ENCODE measurements around the gene CSRNP2. TPM values are rescaled to one million over a fixed set of nuclear protein-coding genes. Genes with fewer than 3 reads are reported as not detected.

Gene CSRNP2
- total RNA-seq, 4 donors from 2014 or later = 19.1 to 35.0 (median 28.3) TPM

- Histone ChIP-seq H3K27ac (no peak overlapping the region), H3K27me3 (no peaks in the 10 kb centered on the region), H3K4me1 (peaks cover 0 to 58% (median 19%) of the 10 kb centered on the region in 3 donors), H3K36me3 (peaks cover 0 to 42% of the 10 kb centered on the region in 2 donors), H3K4me3 (no peak overlapping the region), H3K9me3 (no peaks in the 10 kb centered on the region)
- 80 to 100% methylated on average over 1 to 4 of the region's 5 CpGs for WGBS, 2 donors (ENCODE audit: low coverage in 1 of 2)
- ATAC-seq = no peak
- TF ChIP-seq CTCF (IDR thresholded peaks at IDR 0.05) = no peak
- no peak for TF ChIP-seq EP300 (IDR thresholded peaks at IDR 0.05)
- no peak for TF ChIP-seq POLR2A (IDR thresholded peaks at IDR 0.05)
- TF ChIP-seq POLR2AphosphoS5 (IDR thresholded peaks at IDR 0.05) = no peak
Observed at GRCh38 chr12:51075390-51075789, 8.0 kb downstream of the CSRNP2 start.

- H3K36me3 ChIP-seq = peaks cover 0 to 79% of the 10 kb centered on the region in 2 donors
- peak; percentile 36 for ATAC-seq
- peaks cover 0 to 36% (median 10%) of the 10 kb centered on the region in 3 donors for H3K4me1 ChIP-seq
- H3K27ac ChIP-seq = peak overlapping the region in 3 of 4 donors; percentile 28 to 45 (median 30)
- TF ChIP-seq POLR2A (IDR thresholded peaks at IDR 0.05) (no peak), EP300 (IDR thresholded peaks at IDR 0.05) (no peak), POLR2AphosphoS5 (IDR thresholded peaks at IDR 0.05) (no peak), CTCF (IDR thresholded peaks at IDR 0.05) (no peak)
- H3K9me3 ChIP-seq = no peaks in the 10 kb centered on the region
- H3K27me3 ChIP-seq = no peaks in the 10 kb centered on the region
- WGBS, 2 donors (ENCODE audit: low coverage in 1 of 2) = 33 to 40% methylated on average over 2 of the region's 2 CpGs
- no peak overlapping the region for H3K4me3 ChIP-seq
Observed at GRCh38 chr12:51071663-51072062, 11.7 kb downstream of the CSRNP2 start.

GRCh38 chr12:51070004-51070403, 13.4 kb downstream of the CSRNP2 start:
- WGBS, 2 donors (ENCODE audit: low coverage in 1 of 2) = 63 to 70% methylated on average over 2 to 3 of the region's 3 CpGs
- H3K27ac ChIP-seq = peak overlapping the region in 1 of 4 donors; percentile 31
- no peaks in the 10 kb centered on the region for H3K27me3 ChIP-seq
- H3K4me1 ChIP-seq = peaks cover 0 to 19% (median 0%) of the 10 kb centered on the region in 3 donors
- no peak overlapping the region for H3K4me3 ChIP-seq
- no peak for ATAC-seq
- TF ChIP-seq POLR2A (IDR thresholded peaks at IDR 0.05) (no peak), CTCF (IDR thresholded peaks at IDR 0.05) (no peak), POLR2AphosphoS5 (IDR thresholded peaks at IDR 0.05) (no peak), EP300 (IDR thresholded peaks at IDR 0.05) (no peak)
- H3K36me3 ChIP-seq = peaks cover 0 to 90% of the 10 kb centered on the region in 2 donors
- no peaks in the 10 kb centered on the region for H3K9me3 ChIP-seq

- H3K4me3 ChIP-seq = no peak overlapping the region
- H3K4me1 ChIP-seq = peaks cover 0 to 11% (median 0%) of the 10 kb centered on the region in 3 donors
- H3K36me3 ChIP-seq = peaks cover 0 to 99% of the 10 kb centered on the region in 2 donors
- H3K27me3 ChIP-seq = no peaks in the 10 kb centered on the region
- no peak for ATAC-seq
- no peak overlapping the region for H3K27ac ChIP-seq
- no peak for TF ChIP-seq POLR2AphosphoS5 (IDR thresholded peaks at IDR 0.05)
- H3K9me3 ChIP-seq = no peaks in the 10 kb centered on the region
- WGBS, 2 donors (ENCODE audit: low coverage in 1 of 2) = 46 to 73% methylated on average over 5 to 6 of the region's 7 CpGs
Observed at GRCh38 chr12:51067771-51068170, 15.6 kb downstream of the CSRNP2 start.

GRCh38 chr12:51067229-51067628, 16.2 kb downstream of the CSRNP2 start:
- H3K27ac ChIP-seq = no peak overlapping the region
- H3K4me3 ChIP-seq = no peak overlapping the region
- H3K4me1 ChIP-seq = peaks cover 0 to 11% (median 0%) of the 10 kb centered on the region in 3 donors
- no peaks in the 10 kb centered on the region for H3K27me3 ChIP-seq
- ATAC-seq = no peak
- WGBS, 2 donors (ENCODE audit: low coverage in 1 of 2) = 43 to 91% methylated on average over 2 to 4 of the region's 4 CpGs
- TF ChIP-seq EP300 (IDR thresholded peaks at IDR 0.05) (no peak), CTCF (IDR thresholded peaks at IDR 0.05) (no peak), POLR2A (IDR thresholded peaks at IDR 0.05) (no peak), POLR2AphosphoS5 (IDR thresholded peaks at IDR 0.05) (no peak)
- H3K36me3 ChIP-seq = peaks cover 0 to 100% of the 10 kb centered on the region in 2 donors
- H3K9me3 ChIP-seq = no peaks in the 10 kb centered on the region
